Measurements from ENCODE around the gene ARL6IP1.
"Not testable (repeated sequence)": the region's sequence is repeated elsewhere in the genome, so short reads cannot be mapped to it uniquely, and the experiment has no call there.

Gene ARL6IP1

DNA sequence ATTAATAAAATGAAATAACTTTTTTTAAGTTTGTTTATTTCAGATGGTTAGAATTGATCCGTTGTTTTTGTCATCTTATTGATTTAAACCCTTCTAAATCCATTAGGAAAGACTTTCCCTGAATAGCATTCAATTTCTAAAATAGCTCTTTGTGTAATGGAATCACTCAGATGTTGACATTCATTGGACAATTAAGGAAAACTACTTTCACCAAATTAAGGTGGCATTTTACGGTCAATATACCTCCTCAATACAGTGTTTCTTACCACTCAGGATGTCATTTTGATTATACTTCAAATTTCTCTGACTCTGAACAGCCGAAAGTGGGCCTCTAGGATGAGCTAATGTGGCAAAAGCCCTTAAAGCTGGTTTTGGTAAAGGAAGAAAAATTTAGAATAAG, 1.8 kb downstream of the ARL6IP1 start:
- no peak for DNase-seq (ENCODE audit: low spot score)

GRCh38 chr16:18797746-18798145, 3.6 kb downstream of the ARL6IP1 start:
- DNase-seq (ENCODE audit: low spot score), result no peak

GRCh38 chr16:18796377-18796776, 5.0 kb downstream of the ARL6IP1 start:
- DNase-seq (ENCODE audit: low spot score), result no peak

DNA sequence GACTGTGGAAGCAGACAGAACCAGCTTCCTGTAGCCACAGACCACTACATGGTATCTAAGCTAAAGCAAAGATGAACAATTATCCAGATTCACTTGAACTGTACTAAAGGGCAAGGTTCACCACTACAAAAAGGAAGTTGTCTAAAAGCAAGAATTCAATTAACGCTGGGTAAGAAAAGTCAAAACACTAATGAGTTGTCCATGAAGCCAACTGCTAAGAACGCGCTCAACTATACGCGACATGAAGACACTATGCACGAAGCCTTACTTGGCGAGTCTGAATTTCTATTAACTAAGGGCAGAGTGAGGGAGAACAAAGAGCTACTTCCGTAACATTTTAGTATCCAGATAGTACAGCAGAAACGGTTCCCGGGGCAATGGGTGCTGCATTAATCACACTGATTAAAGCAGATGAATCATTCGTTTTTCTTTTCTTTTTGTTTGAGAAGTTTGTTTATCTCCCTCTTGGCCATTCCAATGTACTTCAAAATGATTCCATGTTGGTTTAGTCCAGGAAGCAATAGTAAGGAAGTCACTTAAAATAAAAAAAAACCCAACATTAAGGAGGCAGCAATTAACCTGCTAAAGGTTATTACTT, 8.4 kb downstream of the ARL6IP1 start:
- no peak for DNase-seq (ENCODE audit: low spot score)

DNA sequence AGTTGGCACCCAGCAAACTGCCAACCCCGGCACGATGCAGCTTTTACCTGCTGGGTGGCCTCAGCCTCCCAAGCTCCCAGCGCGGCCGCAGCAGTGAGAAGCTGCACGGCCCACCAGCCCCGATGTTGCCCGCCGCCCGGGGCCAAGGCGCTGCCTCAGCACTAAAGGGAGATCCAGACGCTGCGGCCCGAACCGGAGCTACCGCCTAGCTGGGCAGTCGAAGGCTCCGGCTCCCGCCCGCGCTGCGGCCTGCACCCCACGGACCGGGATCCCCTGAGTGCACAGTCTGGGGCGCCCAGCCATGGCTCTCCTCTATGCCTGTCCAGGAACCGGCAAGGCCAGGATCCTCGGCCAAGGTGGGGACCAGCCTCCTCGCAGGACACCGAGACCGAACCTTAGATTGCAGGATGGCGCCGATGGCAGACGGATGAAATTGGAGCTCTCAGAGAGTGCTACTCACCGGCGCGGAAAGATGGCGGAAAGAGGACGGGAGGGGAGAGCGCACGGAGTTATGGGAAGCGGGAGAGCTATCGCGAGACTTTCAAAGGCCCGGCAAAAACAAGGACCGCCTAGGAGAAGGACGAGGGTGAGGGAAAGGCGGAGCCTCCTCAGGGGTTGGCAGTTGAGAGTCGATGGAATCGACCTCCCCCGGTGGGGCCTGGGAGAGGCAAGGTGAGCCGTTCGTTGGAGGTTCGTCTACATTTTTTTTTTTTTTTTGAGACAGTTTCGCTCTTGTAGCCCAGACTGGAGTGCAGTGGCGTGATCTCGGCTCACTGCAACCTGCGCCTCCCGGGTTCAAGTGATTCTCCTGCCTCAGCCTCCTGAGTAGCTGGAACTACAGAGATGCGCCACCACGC, 11.3 kb downstream of the ARL6IP1 start, which contains the start of gene RPS15A:
RPS15A (minus strand) TSS at position 485 of the 857 bp plus-strand sequence. CDS start 1,221 bp downstream, outside the sequence.
- DNase-seq (ENCODE audit: low spot score), result peak; percentile 97

DNA sequence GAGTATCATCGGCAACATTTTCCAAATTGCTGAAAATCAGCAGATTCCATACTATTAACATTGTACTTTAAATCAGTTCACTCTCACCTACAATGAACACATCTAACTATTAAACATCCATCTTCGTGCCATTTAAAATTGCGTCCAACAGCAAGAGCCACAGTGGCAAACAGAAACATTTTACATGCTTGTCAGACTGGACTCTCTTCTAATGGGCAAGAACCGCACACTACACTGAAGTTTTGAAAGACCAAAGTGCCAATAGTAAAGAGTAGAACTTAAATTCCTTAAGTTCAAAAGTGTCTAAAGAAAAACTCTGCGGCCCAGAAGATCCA, 11.9 kb downstream of the ARL6IP1 start:
- DNase-seq (ENCODE audit: low spot score), result peak; percentile 24

- no peak for DNase-seq (ENCODE audit: low spot score)
These were observed 12.4 kb downstream of the ARL6IP1 start for GRCh38 chr16:18788828-18789514.

GRCh38 chr16:18784917-18785623, 16.3 kb downstream of the ARL6IP1 start:
- DNase-seq (ENCODE audit: low spot score), result no peak

DNA sequence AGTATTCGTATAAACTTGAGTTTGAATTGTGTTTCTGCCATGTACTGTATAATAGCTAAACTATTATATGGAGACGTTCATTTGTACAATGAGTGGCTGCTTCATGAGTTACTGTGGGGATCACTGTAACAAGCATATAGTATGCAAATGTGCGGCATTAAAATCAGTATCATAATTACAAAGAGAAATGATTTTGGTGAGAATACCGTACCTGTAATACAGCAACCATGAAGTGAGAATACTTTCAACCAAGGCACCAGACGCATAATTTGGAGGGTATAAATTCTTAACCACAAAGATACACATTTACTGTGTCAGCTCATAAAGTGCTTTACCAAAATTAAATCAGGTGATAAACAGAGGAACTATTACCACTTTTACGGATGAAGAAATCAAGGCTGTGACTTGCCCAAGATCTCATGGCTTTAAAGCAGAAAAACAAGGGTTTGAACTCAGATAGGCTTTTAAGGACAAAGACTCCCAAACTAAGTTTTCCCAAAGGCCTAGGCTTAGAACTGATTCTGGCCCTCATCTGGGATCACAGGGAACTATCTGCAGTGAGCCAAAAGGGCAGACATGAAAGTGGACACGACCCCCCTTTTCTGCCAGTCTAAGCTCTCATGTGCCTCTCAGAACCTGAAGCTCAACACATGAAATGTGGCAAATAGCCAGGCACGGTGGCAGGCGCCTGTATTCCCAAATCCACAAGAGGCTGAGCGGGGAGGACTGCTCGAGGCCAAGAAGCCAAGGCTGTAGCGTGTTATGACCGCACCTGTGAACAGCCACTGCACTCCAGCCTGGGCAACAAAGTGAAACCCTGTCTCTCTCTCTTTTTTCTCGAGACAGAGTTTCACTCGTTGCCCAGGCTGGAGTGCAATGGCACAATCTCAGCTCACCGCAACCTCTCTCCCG, 17.7 kb downstream of the ARL6IP1 start:
- no peak for DNase-seq (ENCODE audit: low spot score)

- DNase-seq (ENCODE audit: low spot score), result no peak
These were observed 18.5 kb downstream of the ARL6IP1 start for GRCh38 chr16:18782697-18783429.

DNA sequence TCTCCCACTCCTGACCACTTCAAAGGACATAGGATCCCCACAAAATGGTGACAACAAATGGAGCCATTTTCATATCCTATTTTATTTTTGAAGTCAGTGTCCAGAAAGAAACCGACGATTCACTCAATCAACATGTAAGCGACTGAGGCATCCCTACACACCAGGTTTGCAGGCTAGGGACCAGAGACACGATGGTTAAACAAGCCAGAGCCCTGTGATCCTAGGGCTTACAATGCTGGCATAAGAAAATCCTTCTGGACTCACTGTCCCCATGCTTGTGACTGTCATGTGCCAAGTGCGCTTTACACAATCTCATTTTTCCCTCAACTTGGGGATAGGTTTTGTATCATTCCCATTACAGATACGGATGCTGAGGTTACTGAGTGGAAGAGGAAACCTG, 20.1 kb downstream of the ARL6IP1 start:
- not testable (repeated sequence) for DNase-seq (ENCODE audit: low spot score)

GRCh38 chr16:18780460-18781026, 20.8 kb downstream of the ARL6IP1 start:
- not testable (repeated sequence) for DNase-seq (ENCODE audit: low spot score)

DNA sequence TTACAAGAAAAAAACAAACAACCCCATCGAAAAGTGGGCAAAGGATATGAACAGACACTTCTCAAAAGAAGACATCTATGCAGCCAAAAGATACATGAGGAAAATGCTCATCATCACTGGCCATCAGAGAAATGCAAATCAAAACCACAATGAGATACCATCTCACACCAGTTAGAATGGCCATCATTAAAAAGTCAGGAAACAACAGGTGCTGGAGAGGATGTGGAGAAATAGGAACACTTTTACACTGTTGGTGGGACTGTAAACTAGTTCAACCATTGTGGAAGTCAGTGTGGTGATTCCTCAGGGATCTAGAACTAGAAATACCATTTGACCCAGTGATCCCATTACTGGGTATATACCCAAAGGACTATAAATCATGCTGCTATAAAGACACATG, 23.7 kb downstream of the ARL6IP1 start:
- DNase-seq (ENCODE audit: low spot score), result not testable (repeated sequence)

DNA sequence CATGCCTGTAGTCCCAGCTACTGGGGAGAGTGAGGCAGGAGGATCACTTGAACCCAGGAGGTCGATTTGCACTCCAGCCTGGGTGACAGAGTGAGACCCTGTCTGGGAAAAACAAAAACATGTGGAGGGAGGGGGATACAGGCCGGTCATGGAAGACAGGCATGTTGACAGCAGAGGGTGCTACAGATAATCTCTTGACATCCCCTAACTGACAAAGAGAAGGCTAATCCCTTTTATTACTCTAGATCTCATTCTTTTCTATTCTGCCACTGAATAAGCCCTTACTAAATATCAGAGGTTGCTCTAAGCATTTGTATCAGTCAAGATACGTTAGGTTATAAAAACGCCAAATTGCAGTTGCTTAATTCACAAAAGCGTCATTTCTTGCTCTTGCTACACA, 25.0 kb downstream of the ARL6IP1 start:
- not testable (repeated sequence) for DNase-seq (ENCODE audit: low spot score)

DNA sequence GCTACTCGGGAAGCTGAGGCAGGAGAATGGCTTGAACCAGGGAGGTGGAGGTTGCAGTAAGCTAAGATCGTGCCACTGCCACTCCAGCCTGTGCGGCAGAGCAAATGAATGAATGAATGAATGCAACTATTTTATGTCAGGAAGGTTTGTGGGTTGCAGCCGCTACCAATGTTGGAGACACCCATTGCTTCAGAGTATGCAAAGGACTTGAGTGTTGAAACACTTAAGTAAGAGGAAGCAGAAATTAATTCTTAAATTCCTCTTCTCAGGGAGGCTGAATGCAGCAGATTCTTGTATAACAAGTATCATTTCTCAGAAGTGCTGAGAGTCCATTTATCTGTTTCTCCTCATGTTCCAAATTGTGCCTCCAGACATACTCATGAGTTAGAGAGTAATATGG, 26.7 kb downstream of the ARL6IP1 start:
- not testable (repeated sequence) for DNase-seq (ENCODE audit: low spot score)

DNA sequence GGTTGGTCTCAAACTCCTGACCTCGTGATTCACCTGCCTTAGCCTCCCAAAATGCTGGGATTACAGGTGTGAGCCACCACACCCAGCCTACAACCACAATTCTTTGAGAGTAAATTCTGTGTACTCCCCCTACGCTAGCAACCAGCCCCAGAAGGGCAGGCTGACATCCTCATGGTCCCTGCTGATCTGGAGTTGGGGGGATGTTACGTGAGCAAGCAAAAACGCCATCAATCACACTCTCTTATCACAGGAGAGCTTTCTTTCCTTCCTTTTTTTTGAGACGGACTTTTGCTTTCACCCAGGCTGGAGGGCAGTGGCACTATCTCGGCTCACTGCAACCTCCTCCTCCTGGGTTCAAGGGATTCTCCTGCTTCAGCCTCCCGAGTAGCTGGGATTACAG, 29.2 kb downstream of the ARL6IP1 start:
- not testable (repeated sequence) for DNase-seq (ENCODE audit: low spot score)

- not testable (repeated sequence) for DNase-seq (ENCODE audit: low spot score)
These were observed 30.9 kb downstream of the ARL6IP1 start for GRCh38 chr16:18770336-18770962.

DNA sequence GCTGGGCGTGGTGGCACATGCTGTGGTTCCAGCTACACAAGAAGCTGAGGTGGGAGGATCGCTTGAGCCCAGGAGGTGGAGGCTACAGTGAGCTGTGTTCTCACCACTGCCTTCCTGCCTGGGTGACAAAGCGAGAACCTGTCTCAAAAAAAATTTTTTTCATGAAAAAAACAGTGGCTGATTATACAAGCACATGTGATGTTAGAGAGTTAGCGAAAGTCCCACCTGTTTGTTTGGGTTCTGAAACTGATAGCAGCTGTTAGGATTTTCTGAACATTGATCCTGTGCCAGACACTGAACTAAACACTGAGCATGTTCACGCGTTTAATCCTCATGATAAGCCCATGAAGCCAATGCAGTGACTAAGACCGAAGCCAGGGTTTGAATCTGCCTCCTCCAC, 34.1 kb downstream of the ARL6IP1 start:
- not testable (repeated sequence) for DNase-seq (ENCODE audit: low spot score)

- not testable (repeated sequence) for DNase-seq (ENCODE audit: low spot score)
These were observed 38.6 kb downstream of the ARL6IP1 start for GRCh38 chr16:18762713-18763112.

All from pons (tissue), 1 donor.